Effector memory CD4-positive, alpha-beta T cell (primary cell): ENCODE results near the gene SYNPO2.
A peak's percentile ranks its signal among the peaks of the same experiment; 100 is the strongest.

Experiments used
- DNase-seq, 3 donors: peaks; one replicate each; pipeline ENCODE4 v3.0.0-alpha.2; 2020
- H3K27ac ChIP-seq: 2 replicates; pipeline ENCODE4 v1.7.0; 2013; ENCODE audit warnings: mild to moderate bottlenecking, low read length, moderate library complexity; ENCODE audit not compliant: insufficient read depth, poor library complexity, severe bottlenecking
- H3K27me3 ChIP-seq: replicated peaks from 2 replicates; pipeline ENCODE4 v1.7.0; 2013; ENCODE audit warnings: mild to moderate bottlenecking, low read length; ENCODE audit not compliant: insufficient read depth, control insufficient read depth, poor library complexity, severe bottlenecking
- H3K36me3 ChIP-seq: 2 replicates; pipeline ENCODE4 v1.7.0; 2013; ENCODE audit warnings: mild to moderate bottlenecking, low read length, moderate library complexity; ENCODE audit not compliant: control insufficient read depth, insufficient read depth
- H3K4me1 ChIP-seq: 2 replicates; pipeline ENCODE4 v1.7.0; 2013; ENCODE audit warnings: low read length, mild to moderate bottlenecking; ENCODE audit not compliant: control insufficient read depth, insufficient read depth, poor library complexity, severe bottlenecking
- H3K4me3 ChIP-seq: 2 replicates; pipeline ENCODE4 v1.7.0; 2013; ENCODE audit warnings: low read length, low read depth, mild to moderate bottlenecking; ENCODE audit not compliant: insufficient read depth, poor library complexity, severe bottlenecking
- H3K9me3 ChIP-seq: 2 replicates; pipeline ENCODE4 v1.7.0; 2013; ENCODE audit warnings: mild to moderate bottlenecking, low read length, moderate library complexity; ENCODE audit not compliant: control insufficient read depth

The SYNPO2 gene

DNA sequence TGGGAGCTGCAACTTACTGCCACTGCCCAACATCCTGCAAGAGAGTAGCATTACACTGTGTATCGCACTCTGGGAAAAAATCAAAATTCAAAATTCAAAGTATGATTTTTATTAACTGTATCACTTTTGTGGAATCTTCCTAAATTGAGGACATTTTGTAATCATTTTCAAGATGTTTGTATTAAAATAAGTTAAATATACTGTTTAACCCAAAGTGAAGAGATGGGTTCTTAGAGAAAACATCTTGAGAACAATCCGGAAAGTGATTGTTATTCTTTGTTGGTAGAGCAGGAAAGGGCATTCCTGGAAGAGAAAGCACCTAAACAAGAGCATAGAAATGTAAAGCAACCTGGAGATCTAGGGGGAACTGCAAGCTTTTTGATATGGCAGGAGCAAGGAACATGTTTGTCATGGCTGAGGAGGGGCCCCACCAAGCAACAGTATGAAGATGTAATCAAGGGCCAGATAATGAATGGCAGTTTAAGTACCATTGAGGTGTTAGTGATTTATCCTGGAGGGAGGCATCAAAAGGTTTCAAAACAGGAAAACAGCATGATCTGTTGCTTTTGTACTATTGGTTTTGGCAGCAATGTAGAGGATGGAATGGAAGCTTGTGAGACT lies 38.7 kb upstream of the SYNPO2 start:
- no peak for DNase-seq
- H3K9me3 ChIP-seq = no peaks in the 10 kb centered on the region
- peak overlapping the region; percentile 60 for H3K4me3 ChIP-seq
- H3K27me3 ChIP-seq = no peaks in the 10 kb centered on the region
- no peaks in the 10 kb centered on the region for H3K36me3 ChIP-seq
- peak overlapping the region; percentile 68 for H3K27ac ChIP-seq
- H3K4me1 ChIP-seq = peaks cover 3% of the 10 kb centered on the region

DNA sequence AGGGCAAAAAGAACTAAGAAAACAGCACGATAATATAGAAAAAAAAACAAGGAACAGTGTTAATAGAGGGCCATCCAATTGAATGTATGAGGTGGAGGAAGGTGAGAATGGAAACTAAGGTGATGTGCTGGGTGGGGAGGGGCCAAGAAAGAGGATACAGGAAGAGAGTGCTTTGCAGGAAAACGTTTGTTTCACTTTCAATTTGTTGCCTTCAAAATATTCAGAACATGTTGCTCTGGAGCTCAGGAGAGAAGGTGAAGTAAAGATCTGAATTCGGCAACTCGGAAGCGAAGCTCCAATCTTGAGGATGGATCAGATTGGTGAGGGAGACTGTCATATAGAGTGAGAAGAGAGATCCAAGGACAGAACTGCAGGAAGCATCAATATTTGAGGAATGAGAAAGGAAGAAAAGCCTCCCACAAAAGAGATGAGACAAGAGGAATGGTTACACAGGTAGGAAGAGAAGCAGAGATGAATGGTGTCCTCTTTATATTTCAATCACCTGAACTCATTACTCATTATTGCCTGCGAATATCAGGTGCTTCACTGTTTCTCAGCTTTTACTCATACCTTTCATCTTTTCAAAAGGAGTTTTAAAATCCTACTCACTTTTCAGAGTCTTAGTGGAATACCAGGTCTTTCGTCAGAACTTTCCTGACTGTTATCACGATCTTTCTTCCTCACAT lies 38.0 kb upstream of the SYNPO2 start:
- peak in 1 of 3 donors; percentile 27 for DNase-seq

DNA sequence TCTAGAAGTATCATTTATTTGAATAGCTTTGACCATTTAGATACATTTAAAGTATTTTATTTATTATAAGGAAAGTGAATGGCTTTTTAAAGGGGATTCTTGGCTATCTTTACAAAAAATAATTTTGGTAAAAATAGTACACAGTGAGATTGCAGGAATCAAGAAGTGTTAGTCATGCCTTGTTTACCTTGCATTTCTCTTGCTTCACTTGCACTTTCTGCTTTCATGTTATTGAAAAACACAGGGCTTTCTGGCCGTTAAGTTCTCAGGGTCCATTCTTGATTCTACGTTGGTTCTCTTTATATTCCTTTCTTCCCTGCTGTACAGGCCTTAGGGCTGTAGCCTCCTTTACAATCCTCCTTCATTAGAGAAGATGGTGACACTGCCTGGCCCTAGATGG lies 30.9 kb upstream of the SYNPO2 start:
- Histone ChIP-seq H3K27me3 (no peaks in the 10 kb centered on the region), H3K9me3 (no peaks in the 10 kb centered on the region), H3K36me3 (no peaks in the 10 kb centered on the region), H3K4me1 (no peaks in the 10 kb centered on the region), H3K27ac (no peak overlapping the region), H3K4me3 (no peak overlapping the region)
- DNase-seq = no peak

More for the DNA sequence above, 38.0 kb upstream of the SYNPO2 start:
- Histone ChIP-seq H3K27me3 (no peaks in the 10 kb centered on the region), H3K9me3 (no peaks in the 10 kb centered on the region), H3K4me1 (peaks cover 3% of the 10 kb centered on the region), H3K27ac (peak overlapping the region; percentile 68), H3K4me3 (peak overlapping the region; percentile 60), H3K36me3 (no peaks in the 10 kb centered on the region)

DNA sequence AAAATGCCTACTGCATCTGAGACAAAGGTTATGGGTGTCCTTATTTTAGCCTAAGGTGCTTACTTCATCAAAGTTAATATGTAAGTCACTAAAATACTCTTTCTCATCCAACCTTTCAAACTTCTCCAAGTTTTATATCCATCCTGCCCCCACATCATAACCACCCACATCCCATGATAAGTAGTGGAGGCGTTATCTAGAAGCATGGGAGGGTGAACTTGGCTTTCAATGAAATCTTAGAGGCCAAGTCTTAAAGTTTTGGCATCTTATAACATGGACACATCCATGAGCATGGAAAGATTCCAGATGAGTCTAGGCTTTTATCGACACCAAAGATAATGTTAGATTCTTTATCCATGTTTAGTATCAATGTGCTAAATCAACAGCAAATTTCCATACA lies 29.9 kb upstream of the SYNPO2 start:
- no peaks in the 10 kb centered on the region for H3K27me3 ChIP-seq
- H3K36me3 ChIP-seq = no peaks in the 10 kb centered on the region
- no peak overlapping the region for H3K4me3 ChIP-seq
- no peak overlapping the region for H3K27ac ChIP-seq
- DNase-seq = no peak
- H3K9me3 ChIP-seq = no peaks in the 10 kb centered on the region
- no peaks in the 10 kb centered on the region for H3K4me1 ChIP-seq

DNA sequence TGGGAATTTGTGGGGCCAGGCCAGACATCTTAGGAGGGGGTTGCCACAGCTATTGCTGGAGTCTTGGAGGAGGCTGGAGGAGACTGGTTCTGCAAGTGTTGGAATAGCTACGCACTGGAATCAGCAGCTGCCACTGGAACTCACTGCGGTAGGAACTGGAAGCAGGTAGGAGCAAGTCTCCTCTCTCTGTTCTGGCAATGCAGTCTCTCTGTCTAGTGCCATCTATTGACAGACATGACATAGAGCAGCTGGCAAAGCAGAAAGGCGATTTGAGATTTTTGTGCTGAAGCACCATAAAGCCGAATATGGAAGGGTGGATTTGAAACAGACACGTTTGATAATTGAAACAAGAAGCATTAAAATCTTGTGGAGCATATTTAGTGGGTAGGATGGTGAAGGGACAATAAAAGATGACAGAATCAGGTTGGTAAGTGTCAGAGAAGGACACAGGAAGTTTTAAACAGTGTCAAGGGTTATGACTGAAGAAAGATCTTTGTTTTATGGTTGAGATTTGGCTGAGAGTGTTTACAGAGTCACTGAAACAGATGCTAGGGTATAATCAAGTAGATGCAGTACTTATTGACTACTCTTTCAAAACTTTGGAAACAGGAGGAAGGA lies 23.5 kb upstream of the SYNPO2 start:
- no peaks in the 10 kb centered on the region for H3K9me3 ChIP-seq
- H3K4me1 ChIP-seq = peaks cover 3% of the 10 kb centered on the region
- no peak overlapping the region for H3K27ac ChIP-seq
- no peak overlapping the region for H3K4me3 ChIP-seq
- no peaks in the 10 kb centered on the region for H3K36me3 ChIP-seq
- DNase-seq = no peak
- no peaks in the 10 kb centered on the region for H3K27me3 ChIP-seq

DNA sequence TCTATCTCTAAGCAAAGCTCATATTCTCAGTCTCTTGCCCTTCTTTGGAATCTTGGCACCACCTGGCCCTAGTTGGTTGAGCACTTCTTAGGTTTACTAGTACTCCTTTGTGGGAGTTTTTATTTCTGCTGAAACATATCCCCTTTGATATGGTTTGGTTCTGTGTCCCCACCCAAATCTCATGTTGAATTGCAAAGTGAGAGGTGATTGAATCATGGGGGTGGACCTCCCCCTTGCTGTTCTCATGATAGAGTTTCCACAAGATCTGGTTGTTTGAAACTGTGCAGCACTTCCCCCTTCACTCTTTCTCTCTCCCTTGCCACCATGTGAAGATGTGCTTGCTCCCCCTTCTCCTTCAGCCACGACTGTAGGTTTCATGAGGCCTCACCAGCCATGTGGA lies 22.2 kb upstream of the SYNPO2 start:
- H3K27me3 ChIP-seq = no peaks in the 10 kb centered on the region
- H3K36me3 ChIP-seq = no peaks in the 10 kb centered on the region
- no peak for DNase-seq
- H3K4me1 ChIP-seq = peaks cover 3% of the 10 kb centered on the region
- H3K9me3 ChIP-seq = no peaks in the 10 kb centered on the region
- H3K4me3 ChIP-seq = no peak overlapping the region
- H3K27ac ChIP-seq = no peak overlapping the region

DNA sequence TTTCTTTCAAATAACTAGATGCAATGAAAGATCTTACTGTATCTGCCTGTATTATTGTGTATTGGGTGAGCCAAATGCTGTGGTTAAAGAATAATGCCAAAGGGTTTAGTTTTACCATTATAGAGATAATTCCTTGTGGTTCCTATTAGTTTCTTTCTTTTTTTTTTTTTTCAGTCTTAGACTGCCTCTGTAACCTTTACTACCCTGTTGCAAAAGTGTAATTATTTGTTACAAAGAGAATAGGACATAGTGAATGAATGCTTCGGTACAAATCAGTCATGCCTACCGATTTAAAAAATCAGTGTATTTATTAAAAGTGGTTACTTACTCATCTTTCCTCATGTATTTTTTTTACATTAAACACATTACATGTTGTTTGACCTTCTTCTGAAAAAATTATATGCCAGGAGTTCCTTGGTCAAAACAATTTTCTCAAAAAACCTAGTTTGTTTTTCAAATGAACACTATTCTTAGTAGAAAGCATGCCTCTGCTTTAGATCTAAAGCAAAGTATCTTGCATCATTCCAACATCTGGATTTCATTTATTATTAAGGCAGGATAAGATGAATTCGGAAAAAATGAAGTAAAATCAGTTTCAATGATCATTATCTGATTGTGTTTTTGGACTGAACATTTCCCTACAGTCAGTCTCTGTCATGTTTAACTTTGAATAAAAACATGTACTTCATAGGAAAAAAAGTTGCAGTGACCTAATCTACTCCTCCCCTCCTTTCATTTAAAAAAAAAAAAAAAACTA lies 21.2 kb upstream of the SYNPO2 start:
- no peaks in the 10 kb centered on the region for H3K36me3 ChIP-seq
- H3K4me3 ChIP-seq = no peak overlapping the region
- DNase-seq = no peak
- no peak overlapping the region for H3K27ac ChIP-seq
- no peaks in the 10 kb centered on the region for H3K27me3 ChIP-seq
- peaks cover 3% of the 10 kb centered on the region for H3K4me1 ChIP-seq
- H3K9me3 ChIP-seq = no peaks in the 10 kb centered on the region

DNA sequence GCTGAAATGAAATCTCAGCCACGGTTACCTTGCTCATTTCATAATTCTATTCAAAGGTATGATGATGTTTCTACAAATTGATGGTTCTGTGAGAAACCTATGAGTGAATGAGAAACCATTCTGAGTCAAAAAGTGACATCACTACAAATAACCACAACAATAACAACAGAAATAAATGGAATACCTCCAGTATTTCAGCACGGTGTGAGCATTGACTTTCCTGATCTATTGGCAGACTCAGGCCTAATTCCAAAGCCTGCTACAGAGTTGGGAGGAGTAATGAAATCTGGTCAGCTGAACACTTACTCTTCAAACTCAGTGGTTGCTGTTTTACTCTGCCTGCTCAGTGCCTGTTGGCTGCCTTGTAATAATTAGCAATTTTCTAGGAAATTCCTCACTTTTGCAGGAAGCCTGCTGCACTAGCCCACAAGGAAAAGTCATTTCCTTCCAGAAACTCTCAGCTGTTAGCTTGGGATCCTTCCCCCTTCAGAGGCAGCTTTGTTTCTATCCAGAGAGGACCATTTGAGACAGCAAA lies 18.8 kb upstream of the SYNPO2 start:
- no peaks in the 10 kb centered on the region for H3K36me3 ChIP-seq
- H3K4me1 ChIP-seq = peaks cover 3% of the 10 kb centered on the region
- H3K4me3 ChIP-seq = no peak overlapping the region
- no peak overlapping the region for H3K27ac ChIP-seq
- DNase-seq = no peak
- H3K27me3 ChIP-seq = no peaks in the 10 kb centered on the region
- H3K9me3 ChIP-seq = no peaks in the 10 kb centered on the region

DNA sequence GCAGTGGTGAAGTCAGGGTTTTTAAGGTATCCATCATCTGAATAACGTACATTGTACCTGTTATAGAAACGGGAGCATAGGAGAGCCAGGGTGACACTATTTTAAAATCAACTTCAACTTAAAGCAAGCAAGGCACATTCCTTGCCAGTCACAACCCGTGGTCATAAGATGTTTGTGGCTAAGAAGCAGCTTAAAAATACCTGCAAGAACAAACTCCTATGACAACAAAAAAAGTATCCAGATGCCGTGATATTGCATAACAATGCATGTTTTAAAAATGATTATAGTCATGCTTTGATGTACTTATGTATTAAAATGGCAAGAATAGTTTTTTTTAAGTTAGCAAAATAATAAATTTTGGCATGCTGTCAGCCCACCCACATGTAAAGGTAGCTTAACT lies 16.5 kb upstream of the SYNPO2 start:
- no peak overlapping the region for H3K27ac ChIP-seq
- no peak for DNase-seq

More for the DNA sequence above, 16.5 kb upstream of the SYNPO2 start:
- H3K4me3 ChIP-seq = no peak overlapping the region
- no peaks in the 10 kb centered on the region for H3K27me3 ChIP-seq
- no peaks in the 10 kb centered on the region for H3K9me3 ChIP-seq
- no peaks in the 10 kb centered on the region for H3K4me1 ChIP-seq
- no peaks in the 10 kb centered on the region for H3K36me3 ChIP-seq
